NCI-H187 treated with DMSO at 0.1 percent for 48 hours (cell line): Measurements from ENCODE around the gene PIP5K1C.
"Not testable (repeated sequence)": the region's sequence is repeated elsewhere in the genome, so short reads cannot be mapped to it uniquely, and the experiment has no call there.

Experiments used
- DNase-seq: peaks from one replicate; lab custom pipeline; 2025; lab: John Stamatoyannopoulos, UW

PIP5K1C gene

DNA sequence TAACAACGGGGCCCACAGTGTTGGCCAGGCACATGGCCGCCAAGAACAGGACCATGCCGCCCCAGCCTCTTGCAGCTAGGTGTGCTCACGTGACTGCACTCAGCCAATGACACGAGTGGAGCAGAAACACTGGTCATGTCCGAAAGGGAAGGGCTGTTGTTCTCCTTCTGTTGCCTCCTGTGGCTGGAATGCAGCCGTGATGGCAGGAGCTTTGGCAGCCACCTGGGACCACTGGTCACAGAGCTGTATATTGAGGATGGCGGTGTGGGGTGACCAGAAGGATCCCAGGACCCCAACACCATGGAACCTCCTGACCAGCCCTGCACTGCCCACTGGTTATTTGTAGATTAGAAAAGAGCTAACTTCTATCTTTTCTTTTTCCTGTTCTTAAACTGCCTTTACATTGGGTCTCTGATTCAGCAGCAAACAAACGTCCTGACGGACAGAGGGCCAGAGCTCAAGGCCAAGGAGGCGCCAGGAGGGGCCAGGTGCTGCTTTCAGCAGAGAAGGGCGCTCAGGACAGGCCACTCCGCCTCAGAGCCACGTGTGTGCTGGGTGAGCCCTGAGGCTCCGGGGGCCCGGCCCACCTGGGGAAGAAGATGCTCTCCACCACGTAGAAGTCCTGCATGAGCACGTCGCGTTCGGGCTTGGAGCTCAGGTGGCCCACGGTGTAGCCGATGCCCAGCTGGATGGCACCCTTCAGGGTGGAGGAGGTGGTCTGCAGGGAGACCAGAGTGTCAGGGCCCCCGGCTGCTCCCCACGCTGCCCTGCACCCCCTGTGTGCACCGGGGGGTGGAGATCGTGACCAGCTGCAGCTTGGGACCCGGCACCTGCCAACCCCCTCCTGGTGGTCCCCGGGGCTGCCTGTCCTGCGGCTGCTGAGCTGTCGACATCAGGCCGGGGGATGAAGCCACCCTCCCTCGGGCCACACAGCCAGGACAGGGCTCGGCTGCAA lies 38.7 kb downstream of the PIP5K1C start:
- DNase-seq, result no peak

DNA sequence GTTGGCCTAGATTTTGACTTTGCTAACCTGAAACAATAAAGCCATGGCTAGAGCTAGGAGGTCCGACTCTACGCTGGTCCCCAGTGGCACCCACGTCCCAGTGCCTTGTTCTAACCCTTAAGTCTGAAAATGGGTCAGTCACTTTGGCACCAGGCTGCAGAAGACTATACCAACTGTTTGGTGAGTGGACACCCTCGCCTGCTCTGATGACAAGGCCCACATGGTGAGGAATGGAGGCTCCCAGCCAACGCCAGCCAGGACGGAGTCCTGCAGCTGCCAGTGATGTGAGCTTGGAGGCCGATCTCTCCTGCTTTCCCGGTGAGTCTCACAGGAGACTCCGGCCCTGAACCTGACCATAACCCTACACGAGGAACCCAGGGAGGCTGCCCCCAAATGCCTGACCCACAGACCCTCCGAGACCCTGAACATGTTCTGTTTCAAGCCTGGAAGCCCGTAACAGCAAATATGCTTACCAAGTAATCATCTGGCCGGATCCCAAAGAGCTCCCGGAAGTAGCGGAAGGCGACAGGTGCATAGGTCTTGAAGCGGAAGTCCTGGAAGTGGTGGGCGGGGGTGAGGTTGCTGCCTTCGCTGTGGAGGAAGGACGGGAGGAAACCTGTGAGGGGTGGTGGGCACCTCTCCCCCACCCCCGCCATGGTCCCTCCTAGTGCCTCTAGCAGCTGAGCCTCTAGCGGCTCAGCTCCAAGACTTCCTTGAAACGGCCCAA lies 39.6 kb downstream of the PIP5K1C start:
- DNase-seq, result no peak

DNA sequence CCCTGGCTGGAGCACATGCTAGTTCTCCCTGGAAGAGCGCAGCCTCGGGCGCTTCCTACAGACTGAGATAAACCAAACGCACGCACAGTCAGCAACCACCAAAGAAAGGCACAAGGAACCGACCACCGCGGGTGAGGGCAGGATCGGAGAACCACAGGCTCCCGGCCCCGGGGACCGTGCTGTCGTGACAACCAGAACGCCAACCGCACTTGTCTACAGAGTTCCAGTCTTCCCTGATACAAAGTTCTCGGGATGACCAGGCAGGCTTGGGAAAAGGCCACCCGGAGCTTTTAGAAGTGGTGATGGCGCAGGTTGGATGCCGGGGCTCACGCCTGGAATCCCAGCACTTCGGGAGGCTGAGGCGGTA lies 40.5 kb downstream of the PIP5K1C start:
- no peak for DNase-seq

DNA sequence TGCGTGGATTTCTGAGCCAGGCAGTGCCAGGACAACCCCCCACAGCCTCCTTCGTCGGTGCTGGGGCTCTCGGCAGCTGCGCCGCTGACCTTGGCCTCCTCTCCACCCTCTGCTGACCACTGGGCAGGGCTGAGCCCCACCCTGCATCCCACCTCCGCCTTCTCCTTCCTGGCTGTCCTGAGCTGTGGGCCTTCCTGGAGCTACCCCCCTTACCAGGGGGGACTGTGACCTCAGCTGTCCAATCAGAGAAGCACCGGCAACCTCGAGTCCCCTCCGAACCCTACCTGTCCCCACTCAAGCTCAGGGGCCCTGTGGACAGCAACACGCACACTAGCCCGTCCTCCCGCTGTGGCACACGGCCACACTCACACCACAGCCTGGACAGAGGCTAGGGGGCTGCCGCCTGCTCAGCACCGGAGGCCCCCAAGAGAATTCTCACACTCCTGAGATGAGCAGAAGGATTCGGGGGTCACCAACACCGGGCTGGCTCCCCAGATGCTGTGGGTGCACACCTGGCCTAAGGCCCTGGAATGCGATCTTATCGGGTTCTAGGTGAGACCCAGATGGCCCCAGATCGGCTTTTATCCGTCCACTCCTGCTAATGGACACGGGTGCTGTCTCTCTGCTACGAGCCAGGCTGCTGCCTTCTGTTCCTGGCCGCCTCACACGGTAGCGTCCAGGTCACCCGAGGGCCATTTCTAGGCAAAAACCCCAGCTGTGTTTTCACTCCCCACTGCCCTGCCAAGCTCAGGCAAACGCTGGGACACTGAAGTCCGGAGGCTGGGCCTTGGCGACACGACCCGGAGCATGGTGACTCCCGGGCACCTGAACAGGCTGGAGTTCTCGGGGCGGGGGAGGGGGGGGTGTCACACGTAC lies 41.2 kb downstream of the PIP5K1C start:
- DNase-seq, result no peak

DNA sequence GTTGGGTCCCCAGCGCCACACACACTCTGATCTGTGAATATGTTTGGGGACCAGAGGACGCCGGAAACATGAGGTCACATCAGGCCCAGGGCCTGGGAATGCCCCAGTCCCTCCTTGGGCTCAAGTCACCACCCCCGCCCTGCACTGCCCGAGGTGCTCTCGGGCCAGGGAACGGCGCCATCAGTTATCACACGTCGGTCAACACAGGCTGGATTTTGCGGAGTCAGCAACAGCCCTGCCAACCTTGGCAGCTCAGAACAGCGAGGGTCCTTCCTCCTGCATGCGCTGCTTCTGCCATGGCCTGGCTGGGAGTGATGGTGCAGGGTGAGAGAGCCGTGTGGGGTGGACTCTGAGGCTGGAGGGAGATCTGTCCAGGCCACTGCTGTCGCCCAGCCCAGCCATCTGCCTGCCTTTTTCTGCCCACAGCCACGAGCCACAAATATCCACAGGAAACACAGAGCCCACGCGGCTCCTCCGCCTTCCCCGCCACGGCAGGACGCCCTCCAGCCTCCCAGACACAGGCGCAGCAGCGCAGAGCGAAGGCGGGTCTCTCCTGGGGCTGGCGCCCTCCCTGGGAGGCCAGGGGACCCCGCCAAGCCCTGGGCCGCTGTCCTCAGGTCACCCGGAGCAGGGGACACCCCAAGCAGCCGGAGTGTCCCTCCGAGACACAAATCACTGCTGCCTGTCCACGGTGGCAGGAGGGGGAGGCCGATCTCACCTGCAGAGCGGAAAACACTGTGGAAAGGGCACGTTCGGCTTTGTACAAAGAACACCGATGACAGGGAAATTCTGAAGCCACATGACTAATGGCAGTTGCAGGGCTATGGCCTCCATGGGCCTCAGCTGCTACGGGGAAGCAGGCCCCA lies 42.0 kb downstream of the PIP5K1C start:
- DNase-seq, result no peak

DNA sequence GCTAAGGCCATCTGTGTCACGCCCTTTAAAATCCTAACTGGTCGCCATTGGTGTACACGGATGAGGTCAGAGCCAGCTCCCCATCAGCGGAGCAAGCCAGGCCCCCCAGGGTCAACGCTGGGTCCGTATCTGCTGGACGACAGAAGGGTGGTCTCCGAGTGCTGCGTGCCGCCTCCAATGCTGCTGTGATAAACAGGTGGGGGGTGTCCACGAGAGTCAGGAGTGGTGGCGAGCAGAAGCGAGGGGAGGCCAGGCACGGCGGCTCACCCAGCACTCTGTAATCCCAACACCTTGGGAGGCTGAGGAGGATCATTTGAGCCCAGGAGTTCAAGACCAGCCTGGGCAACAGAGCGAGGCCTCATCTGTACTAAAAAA lies 42.9 kb downstream of the PIP5K1C start:
- no peak for DNase-seq

DNA sequence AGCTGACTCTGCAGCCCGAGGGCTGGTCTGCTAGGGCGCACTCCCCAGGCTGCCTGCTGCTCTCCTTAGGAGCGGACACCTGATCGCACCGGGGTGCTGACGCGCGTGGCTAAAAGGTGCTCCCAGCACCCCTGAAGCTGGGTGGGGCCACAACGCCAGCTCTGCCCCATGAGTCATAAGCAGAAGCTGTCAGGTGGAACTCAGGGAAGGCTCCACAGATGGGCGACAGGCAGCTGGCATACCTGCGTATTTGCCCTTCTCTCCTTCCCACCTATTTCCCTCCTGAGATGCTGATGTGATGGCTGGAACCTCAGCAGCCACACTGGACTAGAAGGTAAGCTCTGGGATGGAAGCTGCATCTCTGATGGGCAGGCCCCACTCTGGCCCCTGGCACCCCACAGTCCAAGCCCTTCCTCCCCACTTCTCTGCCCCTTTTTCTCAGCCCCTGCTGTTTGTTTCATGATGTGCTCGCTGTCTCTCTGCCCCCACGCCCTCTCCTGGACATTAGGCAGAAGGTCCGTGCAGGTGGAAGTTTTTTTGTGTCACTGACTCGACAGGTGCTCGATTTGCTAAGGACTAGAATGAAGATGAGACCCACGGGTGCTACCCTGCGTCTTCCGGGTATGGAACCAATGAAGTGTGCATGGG lies 43.4 kb downstream of the PIP5K1C start:
- DNase-seq, result no peak

DNA sequence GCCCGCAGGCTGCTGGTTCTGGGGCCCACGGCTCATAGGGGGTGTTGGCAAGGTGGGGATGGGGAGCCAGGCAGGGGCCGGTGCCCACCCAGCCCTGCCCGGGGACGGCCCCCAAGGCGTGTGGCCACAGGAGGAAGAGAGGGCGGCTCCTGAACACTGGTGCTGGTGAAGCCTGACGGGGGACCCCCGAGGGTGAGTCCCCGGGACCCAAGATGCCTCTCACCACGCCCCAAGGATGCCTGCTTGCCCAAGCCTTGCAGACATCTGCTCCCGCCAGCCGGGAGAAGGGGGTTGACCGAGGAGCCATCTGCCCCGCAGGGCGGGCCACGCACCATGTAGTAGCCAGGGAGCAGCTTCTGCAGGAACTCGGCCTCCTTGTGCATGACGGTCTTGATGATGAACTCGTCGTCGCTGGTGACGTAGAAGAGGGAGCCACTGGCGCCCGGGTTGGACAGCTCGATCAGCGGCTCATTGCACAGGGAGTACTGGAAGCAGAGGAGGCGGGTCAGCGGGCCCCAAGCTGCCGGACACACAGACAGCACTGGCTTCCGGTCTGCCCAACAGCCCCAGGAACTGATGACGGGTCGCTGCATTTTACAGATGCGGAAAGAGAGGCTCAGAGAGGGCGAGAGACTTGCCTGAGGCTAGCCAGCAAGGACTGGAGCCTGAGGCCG lies 44.1 kb downstream of the PIP5K1C start:
- no peak for DNase-seq

DNA sequence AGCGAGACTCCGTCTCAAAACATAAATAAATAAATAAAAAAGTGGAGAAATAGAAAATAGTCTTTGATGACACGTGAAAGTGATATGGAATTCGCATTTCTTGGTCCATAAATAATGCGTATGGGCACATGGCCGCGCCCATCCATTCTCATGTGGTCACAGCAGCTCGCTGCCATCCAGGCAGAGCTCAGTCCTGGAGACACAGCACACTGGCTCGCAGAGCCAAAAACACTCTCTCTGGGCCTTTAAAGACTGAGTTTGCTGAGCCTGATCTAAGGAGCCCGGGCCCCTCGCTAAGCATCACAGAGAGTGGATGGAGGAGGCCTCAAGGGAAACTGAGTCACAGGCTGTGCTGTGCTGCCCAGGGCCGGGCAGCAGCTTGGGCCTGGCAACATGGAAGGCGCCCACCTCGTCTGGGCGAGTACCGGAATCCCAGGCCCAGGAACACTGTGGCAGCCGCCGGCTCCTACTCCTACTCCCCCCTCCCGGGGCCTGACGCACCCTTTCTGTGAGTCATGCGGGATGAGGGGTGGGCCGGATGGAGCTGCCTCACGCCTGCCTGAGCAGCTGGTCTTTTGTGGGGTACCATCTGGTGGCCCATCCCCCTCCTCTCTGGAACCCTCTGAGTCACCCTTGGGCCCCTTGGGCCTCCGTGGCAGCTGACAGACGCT lies 44.7 kb downstream of the PIP5K1C start:
- no peak for DNase-seq

DNA sequence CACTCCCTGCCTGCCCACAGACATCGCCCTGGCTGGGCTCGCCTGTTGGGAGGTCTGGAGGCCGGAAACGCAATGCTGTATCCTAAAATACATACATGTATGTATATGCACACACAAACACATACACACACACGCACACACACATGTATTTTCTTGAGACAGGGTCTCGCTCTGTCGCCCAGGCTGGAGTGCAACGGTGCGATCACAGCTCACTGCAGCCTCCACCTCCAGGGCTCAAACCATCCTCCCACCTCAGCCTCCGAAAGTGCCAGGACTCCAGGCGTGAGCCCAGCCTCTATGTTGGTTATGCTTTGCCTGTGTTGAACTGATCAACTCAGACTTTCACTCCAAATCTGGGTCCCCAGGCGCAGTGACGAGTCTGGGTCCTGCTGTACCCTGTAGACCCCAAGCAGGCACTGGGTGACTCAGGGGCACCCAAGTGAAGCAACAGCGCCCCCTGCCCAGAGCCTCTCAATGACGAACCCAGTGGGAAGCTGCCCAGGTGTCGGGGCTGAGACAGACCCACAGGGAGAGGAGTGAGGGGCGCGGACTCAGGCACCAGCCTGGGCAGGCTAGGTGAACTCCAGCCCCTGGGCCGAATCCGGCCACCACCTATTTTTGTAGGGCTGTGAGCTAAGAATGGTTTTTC lies 46.3 kb downstream of the PIP5K1C start:
- DNase-seq, result no peak

DNA sequence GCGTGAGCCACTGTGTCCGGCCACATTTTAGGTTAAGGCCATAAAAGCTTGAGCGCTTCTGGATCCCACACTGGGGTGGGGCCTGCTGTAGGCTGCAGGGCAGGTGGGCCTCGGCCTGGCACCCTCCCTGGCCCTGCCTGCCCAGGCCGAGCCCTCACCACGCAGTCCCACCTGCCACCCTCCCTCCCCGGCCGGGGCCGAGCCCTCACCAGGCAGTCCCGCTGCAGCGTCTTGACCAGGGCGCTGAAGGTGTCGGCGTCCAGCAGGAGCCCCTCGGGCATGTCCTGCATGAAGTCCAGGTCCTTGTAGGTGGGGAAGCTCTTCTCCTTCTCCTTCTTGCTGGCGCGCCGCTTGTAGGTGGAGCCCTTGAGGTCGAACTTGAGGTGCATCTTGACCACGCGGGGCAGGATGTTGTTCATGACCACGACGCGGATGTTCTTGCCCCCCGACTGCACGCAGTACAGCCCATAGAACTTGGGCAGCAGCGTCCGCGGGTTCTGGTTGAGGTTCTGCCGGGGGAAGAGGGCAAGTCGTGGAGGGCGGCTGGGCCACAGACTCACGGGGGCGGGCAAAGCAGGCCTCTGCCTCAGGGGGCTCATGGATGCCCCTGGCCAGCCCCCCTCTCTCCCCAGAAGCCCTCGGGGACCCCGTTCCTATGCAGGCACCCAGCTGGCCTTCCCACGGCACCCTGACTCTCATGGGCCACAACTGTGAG lies 47.0 kb downstream of the PIP5K1C start:
- DNase-seq, result no peak

DNA sequence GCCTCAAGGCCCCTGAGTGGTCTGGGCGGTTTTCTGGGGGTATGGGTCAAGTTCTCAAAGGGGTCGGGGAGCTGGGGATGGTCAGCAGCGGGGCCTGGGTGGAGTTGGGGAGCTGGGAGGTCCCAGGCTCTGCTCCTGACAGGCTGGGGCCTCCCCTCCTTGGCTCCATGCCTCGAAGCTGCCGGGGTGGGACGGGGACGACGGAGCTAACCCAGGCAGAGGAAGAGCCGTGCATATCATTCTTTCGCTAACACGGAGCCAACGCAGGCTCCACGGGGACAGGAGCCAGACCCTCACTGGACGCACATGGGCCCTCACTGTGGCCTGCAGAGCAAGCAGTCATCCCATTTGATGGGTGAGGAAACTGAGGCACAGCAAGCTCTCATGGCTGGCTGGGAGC lies 47.8 kb downstream of the PIP5K1C start:
- DNase-seq, result no peak

DNA sequence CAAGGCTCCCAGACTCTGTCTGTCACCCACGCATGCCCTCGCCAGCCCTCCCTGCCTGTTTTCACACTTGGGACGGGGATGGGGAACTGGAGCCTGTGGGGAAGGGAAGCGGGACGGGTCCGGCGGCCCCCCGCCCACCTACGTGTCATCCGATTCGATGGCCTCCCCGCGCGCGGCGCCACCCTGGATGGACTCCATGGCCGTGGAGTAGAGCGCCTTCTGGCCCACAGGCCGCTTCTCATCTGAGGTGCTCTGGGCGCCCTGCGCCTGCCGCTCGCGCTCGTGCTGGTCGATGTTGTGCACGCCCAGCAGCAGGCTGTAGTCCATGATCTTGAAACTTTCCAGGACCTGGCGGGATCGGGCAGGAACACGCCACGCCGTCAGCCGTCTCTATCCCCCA lies 48.6 kb downstream of the PIP5K1C start:
- DNase-seq, result no peak

DNA sequence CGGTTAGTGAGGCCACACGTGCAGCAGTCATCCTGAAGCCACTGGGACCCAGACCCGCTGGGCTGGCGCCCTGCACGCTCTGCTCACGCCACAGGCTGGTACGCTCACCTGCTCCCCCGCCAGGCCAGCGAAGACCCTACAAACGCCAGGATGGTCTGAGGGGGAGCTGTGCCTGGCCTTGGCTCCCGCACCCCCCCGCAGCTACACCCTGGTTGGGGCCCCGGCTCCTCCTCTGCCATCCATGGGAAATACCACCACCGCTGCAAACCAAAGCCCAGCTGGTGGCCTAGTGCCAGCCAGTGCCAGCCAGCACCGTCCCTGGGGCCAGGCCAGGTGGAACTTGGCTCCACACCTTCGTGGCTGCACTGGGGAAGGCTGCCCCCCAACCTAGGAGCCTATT lies 50.4 kb downstream of the PIP5K1C start:
- no peak for DNase-seq

DNA sequence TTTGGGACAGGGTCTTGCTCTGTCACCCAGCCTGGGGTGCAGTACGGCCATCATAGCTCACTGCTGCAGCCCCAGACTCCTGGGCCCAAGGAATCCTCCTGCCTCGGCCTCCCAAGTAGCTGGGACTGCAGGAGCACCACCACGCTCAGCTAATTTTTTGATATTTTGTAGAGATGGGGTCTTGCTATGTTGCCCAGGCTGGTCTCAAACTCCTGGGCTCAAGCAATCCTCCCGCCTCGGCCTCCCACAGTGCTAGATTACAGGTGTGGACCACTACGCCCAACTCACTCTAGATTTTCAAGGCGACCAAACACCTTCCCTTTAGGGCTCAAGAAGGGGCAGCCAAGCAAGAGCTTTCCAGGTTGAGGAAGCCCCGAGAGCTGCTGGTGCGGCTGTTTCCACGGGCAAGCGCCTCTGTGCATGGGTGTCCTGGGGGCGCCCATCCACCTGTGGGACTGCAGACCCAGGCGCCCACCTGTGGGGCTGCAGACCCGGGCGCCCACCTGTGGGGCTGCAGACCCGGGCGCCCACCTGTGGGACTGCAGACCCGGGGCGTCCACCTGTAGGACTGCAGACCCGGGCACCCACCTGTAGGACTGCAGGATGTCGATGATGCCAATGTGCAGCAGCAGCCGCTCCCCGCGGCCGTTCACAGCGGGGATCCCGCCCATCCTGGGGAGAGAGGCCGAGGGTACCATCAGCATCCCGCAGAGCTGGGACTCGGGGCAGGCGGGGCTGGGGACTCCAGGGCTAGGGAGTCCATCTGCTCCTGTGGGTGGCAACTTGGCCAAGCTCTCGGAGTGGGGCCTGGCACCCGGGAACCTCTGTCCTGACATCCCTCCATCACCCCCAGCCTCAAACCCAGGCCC lies 52.0 kb downstream of the PIP5K1C start:
- no peak for DNase-seq

DNA sequence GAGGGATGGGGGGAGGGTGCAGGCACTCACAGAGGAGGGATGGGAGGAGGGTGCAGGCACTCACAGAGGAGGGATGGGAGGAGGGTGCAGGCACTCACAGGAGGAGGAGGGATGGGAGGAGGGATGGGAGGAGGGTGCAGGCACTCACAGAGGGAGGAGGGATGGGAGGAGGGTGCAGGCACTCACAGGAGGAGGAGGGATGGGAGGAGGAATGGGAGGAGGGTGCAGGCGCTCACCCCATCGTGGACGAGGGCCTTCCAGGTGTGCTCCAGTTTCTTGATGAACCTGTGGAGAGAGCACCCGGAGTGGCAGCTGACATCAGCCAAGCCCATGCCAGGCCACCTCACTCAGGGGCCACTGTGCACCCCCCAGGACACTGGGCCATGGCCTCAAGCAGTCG lies 53.2 kb downstream of the PIP5K1C start:
- not testable (repeated sequence) for DNase-seq

DNA sequence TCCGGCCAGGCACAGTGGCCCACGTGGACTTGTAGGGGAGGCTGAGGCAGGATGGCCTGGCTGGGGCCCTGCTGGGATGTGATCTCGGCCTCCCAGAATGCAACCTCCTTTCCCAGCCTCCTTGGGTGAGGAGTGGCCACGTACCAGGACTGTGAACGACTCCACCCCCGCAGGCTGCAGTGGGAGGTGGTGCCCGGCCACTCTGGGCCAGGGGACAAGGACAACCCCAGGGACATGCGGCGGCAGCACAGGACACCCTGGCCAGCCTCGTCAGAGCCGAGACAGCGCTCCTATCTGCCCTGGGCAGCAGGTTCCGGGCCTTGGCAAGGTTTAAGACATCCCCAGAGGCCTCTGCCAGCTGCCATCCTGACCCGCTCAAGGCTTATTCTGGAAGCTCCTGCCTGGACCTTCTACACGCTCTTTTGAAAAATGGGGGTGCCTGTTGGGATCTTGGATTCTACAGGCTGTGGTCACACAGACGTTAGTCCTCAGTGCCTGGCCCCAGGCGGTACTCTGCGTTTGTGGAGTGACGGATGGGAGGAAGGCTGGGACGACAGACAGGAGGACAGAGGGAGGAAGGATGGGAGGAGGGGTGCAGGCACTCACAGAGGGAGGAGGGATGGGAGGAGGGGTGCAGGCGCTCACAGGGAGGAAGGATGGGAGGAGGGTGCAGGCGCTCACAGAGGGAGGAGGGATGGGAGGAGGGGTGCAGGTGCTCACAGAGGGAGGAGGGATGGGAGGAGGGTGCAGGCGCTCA lies 53.8 kb downstream of the PIP5K1C start:
- DNase-seq, result no peak
